B cell (primary cell): ENCODE measurements around the gene PRKN. TPM values are rescaled to one million over a fixed set of nuclear protein-coding genes. Genes with fewer than 3 reads are reported as not detected.

ENCODE experiments used
- ATAC-seq: fragments of 200-7000 bp; cut with Tn5 transposase; one replicate; pipeline ENCODE4 v1.10.0; 2021; ENCODE audit warnings: low read depth, mild to moderate bottlenecking, moderate number of reproducible peaks, moderate library complexity
- CTCF ChIA-PET: fragments of 350-600 bp; sonication (Branson Sonifier 250); formaldehyde crosslinking; loops from one replicate; lab custom pipeline; 2021; ENCODE audit warnings: antibody characterized with exemption, inconsistent platforms; lab: Charles Lee
- POLR2A ChIA-PET: fragments of 350-600 bp; sonication (Branson Sonifier 250); formaldehyde crosslinking; loops from one replicate; lab custom pipeline; 2021; ENCODE audit warnings: antibody characterized with exemption; lab: Charles Lee
- DNase-seq: peaks from one replicate; pipeline ENCODE4 v3.0.0; 2013
- H2AFZ ChIP-seq: 2 replicates; pipeline ENCODE4 v1.6.1; 2012; ENCODE audit warnings: mild to moderate bottlenecking, low read depth, low read length; ENCODE audit not compliant: insufficient read depth, poor library complexity, severe bottlenecking
- H3K27ac ChIP-seq, 2 donors: 1 replicate in 1 of 2; 2 replicates in 1 of 2; pipeline ENCODE4 v1.5.1; 2012 to 2013; ENCODE audit warnings: low read length in 2 of 2, mild to moderate bottlenecking in 2 of 2, moderate library complexity in 1 of 2
- H3K27me3 ChIP-seq, 4 experiments: fragments of 200-600 bp in 1 of 4; sonication (generic) in 1 of 4; replicated peaks in 1 of 4; 1 replicate in 2 of 4; 2 replicates in 2 of 4; pipeline versions ENCODE4 v1.6.1 to v1.7.0; 2013 to 2016; ENCODE audit warnings: low read length in 3 of 4, mild to moderate bottlenecking in 2 of 4, mixed read lengths in 1 of 4, moderate library complexity in 1 of 4; ENCODE audit not compliant: insufficient read depth in 4 of 4, control insufficient read depth in 3 of 4; ENCODE audit errors: control extremely low read depth in 1 of 4
- H3K36me3 ChIP-seq, 2 experiments: replicated peaks in 1 of 2; 1 replicate in 1 of 2; 2 replicates in 1 of 2; pipeline versions ENCODE4 v1.6.1 to v1.7.1; 2013; ENCODE audit warnings: low read length in 1 of 2; ENCODE audit not compliant: insufficient read depth in 2 of 2, control insufficient read depth in 1 of 2; ENCODE audit errors: control extremely low read depth in 1 of 2, extremely low read depth in 1 of 2
- H3K4me1 ChIP-seq, 2 donors: fragments of 200-600 bp in 1 of 2; sonication (generic) in 1 of 2; 1 replicate in 1 of 2; 2 replicates in 1 of 2; pipeline versions ENCODE4 v1.5.1 to v1.6.1; 2013 to 2017; ENCODE audit warnings: low read length in 2 of 2; ENCODE audit not compliant: control insufficient read depth in 2 of 2, insufficient read depth in 2 of 2
- H3K4me2 ChIP-seq: replicated peaks from 2 replicates; pipeline ENCODE3; 2012; ENCODE audit warnings: mild to moderate bottlenecking, low read depth, low read length; ENCODE audit not compliant: poor library complexity, severe bottlenecking
- H3K4me3 ChIP-seq, 5 experiments: fragments of 200-600 bp in 1 of 5; sonication (generic) in 1 of 5; 1 replicate in 3 of 5; 2 replicates in 2 of 5; pipeline versions ENCODE4 v1.5.1 to v1.7.0; 2011 to 2016; ENCODE audit warnings: low read length in 4 of 5, mild to moderate bottlenecking in 4 of 5, low read depth in 2 of 5, control low read depth in 1 of 5, moderate library complexity in 1 of 5; ENCODE audit not compliant: insufficient read depth in 1 of 5; ENCODE audit errors: control extremely low read depth in 1 of 5, extremely low read depth in 1 of 5
- H3K79me2 ChIP-seq: fragments of 200-600 bp; sonication (generic); one replicate; pipeline ENCODE4 v1.6.0; 2016; ENCODE audit warnings: low read length; ENCODE audit not compliant: control insufficient read depth, insufficient read depth
- H3K9ac ChIP-seq: fragments of 200-600 bp; sonication (generic); 2 replicates; pipeline ENCODE4 v1.6.1; 2017; ENCODE audit warnings: mild to moderate bottlenecking, low read length, moderate library complexity
- H3K9me3 ChIP-seq, 3 donors: one replicate each; pipeline versions ENCODE4 v1.6.1 to v1.7.1; 2013; ENCODE audit warnings: low read length in 2 of 3; ENCODE audit not compliant: control insufficient read depth in 2 of 3, insufficient read depth in 1 of 3; ENCODE audit errors: control extremely low read depth in 1 of 3
- H4K20me1 ChIP-seq: 2 replicates; pipeline ENCODE4 v1.6.0; 2012; ENCODE audit warnings: mild to moderate bottlenecking, low read length; ENCODE audit not compliant: insufficient read depth, control insufficient read depth, poor library complexity, severe bottlenecking
- H3K27ac Mint-ChIP-seq: one replicate; pipeline ENCODE4 v1.8.0; 2021; ENCODE audit warnings: mixed read lengths
- H3K27me3 Mint-ChIP-seq: one replicate; pipeline ENCODE4 v1.8.0; 2021; ENCODE audit warnings: mixed read lengths
- H3K4me1 Mint-ChIP-seq: one replicate; pipeline ENCODE4 v1.8.0; 2021; ENCODE audit warnings: mixed read lengths
- H3K4me3 Mint-ChIP-seq: one replicate; pipeline ENCODE4 v1.8.0; 2021; ENCODE audit warnings: mixed read lengths
- H3K9me3 Mint-ChIP-seq: one replicate; pipeline ENCODE4 v1.8.0; 2022; ENCODE audit warnings: mixed read lengths; ENCODE audit not compliant: insufficient read depth
- EZH2 ChIP-seq: IDR thresholded peaks from 2 replicates; pipeline ENCODE4 v1.6.1; 2012; ENCODE audit warnings: borderline replicate concordance, low read depth, mild to moderate bottlenecking, moderate library complexity, low read length; ENCODE audit not compliant: insufficient read depth, poor library complexity, severe bottlenecking
- WGBS: methylation state at CpG from one replicate; pipeline ENCODE4 v1.1.5; 2013; ENCODE audit warnings: missing lambda C conversion rate; ENCODE audit not compliant: insufficient coverage; 5-methylcytosine and 5-hydroxymethylcytosine counted together
- intact Hi-C: fragments of 100-400 bp; cut with micrococcal nuclease; formaldehyde crosslinking; loops from one replicate; pipeline ENCODE4 v1.10.0; 2022
- polyA plus RNA-seq: library from polyadenylated mRNA; depleted of rRNA; stranded (reverse); fragments of >200 nt; gene quantifications from 2 replicates; pipeline ENCODE4 v1.2.3, GENCODE V29; 2012
- total RNA-seq, 2 donors: library from RNA; stranded (reverse); fragments of 120-200 nt in 1 of 2; gene quantifications; 1 replicate in 1 of 2; 2 replicates in 1 of 2; pipeline versions ENCODE4 v1.2.3 to v1.2.4, GENCODE V29; 2013 to 2022
- TF ChIP-seq, protein P1 (sequence below): fragments of 200-600 bp; IDR thresholded peaks from one replicate; pipeline ENCODE4 v1.8.0; 2022; ENCODE audit warnings: antibody characterized with exemption, mild to moderate bottlenecking

PRKN gene
- total and polyA plus RNA-seq, 2 donors (not counting 1 experiment from before 2014, with no cell fraction given), result 1.6 to 6.2 TPM

DNA sequence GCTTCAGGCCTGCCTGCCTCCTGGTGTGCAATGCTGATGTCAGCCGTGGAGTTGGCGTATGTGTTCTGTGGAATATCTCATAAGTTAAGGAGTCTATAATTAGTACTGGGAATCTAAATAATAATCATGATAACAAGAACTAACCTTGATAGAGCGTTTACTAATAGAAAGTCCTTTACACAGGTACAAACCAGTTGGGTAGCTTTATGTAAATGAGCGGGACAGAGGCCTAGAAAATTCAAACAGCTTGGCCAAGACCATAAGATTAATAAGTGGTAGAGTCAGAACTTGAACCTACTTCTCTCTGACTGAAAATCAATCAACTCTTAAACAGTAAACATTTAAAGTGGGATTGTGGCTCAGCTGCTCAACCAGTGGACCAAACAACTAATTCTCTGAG, 882.8 kb downstream of the PRKN start:
- WGBS, result no CpG with 5 or more reads among the region's 4 CpGs
- H3K27ac ChIP-seq, result no peak overlapping the region
- H4K20me1 ChIP-seq, result no peaks in the 10 kb centered on the region
- H3K4me3 ChIP-seq, result no peak overlapping the region
- ATAC-seq (no peak), DNase-seq (no peak)
- Mint-ChIP-seq H3K9me3 (no peaks in the 10 kb centered on the region), H3K27ac (no peak overlapping the region), H3K4me1 (no peaks in the 10 kb centered on the region), H3K4me3 (no peak overlapping the region), H3K27me3 (no peaks in the 10 kb centered on the region)
- H3K9ac ChIP-seq, result no peak overlapping the region
- no peaks in the 10 kb centered on the region for H3K27me3 ChIP-seq
- CTCF ChIA-PET, result no interaction called here
- no peaks in the 10 kb centered on the region for H3K79me2 ChIP-seq
- POLR2A ChIA-PET, result no interaction called here
- no peaks in the 10 kb centered on the region for H3K4me1 ChIP-seq
- no peaks in the 10 kb centered on the region for H3K9me3 ChIP-seq
- H3K36me3 ChIP-seq, result no peaks in the 10 kb centered on the region
- intact Hi-C loops, result no loop called here
- H2AFZ ChIP-seq, result no peak overlapping the region
- no peak for TF ChIP-seq EZH2
- TF ChIP-seq, protein P1, sequence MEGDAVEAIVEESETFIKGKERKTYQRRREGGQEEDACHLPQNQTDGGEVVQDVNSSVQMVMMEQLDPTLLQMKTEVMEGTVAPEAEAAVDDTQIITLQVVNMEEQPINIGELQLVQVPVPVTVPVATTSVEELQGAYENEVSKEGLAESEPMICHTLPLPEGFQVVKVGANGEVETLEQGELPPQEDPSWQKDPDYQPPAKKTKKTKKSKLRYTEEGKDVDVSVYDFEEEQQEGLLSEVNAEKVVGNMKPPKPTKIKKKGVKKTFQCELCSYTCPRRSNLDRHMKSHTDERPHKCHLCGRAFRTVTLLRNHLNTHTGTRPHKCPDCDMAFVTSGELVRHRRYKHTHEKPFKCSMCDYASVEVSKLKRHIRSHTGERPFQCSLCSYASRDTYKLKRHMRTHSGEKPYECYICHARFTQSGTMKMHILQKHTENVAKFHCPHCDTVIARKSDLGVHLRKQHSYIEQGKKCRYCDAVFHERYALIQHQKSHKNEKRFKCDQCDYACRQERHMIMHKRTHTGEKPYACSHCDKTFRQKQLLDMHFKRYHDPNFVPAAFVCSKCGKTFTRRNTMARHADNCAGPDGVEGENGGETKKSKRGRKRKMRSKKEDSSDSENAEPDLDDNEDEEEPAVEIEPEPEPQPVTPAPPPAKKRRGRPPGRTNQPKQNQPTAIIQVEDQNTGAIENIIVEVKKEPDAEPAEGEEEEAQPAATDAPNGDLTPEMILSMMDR, result no peak
- no peak overlapping the region for H3K4me2 ChIP-seq

DNA sequence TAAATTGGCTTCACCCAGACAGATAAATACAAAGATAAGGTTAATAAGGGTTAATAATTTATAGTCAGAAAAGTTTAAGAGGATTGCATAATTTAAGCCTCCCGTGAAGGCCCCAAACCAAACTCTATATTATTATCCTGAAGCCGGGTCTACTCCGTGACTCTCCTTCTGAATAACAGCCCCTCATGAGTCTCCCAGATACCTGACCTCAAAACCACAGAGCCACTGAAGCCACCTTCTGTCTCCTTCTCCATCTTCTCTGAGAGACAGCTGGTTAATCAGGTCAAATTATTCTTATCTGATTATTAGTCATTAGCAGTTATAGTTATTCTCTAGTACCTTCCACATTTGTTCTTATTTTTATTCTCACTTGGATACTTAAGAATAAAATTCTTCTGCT, 884.5 kb downstream of the PRKN start:
- Histone ChIP-seq H2AFZ (no peak overlapping the region), H3K9ac (no peak overlapping the region), H3K36me3 (no peaks in the 10 kb centered on the region), H3K27ac (no peak overlapping the region), H4K20me1 (no peaks in the 10 kb centered on the region), H3K9me3 (no peaks in the 10 kb centered on the region), H3K4me1 (no peaks in the 10 kb centered on the region), H3K4me2 (no peak overlapping the region), H3K27me3 (no peaks in the 10 kb centered on the region), H3K79me2 (no peaks in the 10 kb centered on the region), H3K4me3 (no peak overlapping the region)
- WGBS, result 80% methylated on average over 2 of the region's 3 CpGs
- ChIA-PET POLR2A (no interaction called here), CTCF (no interaction called here)
- Mint-ChIP-seq H3K27me3 (no peaks in the 10 kb centered on the region), H3K4me3 (no peak overlapping the region), H3K9me3 (no peaks in the 10 kb centered on the region), H3K4me1 (no peaks in the 10 kb centered on the region), H3K27ac (no peak overlapping the region)
- intact Hi-C loops, result no loop called here
- no peak for TF ChIP-seq EZH2
- TF ChIP-seq, protein P1, result no peak
- DNase-seq, result no peak
- no peak for ATAC-seq
